Neuron (in vitro differentiated cells): ENCODE data around the gene PDGFRB.

Source experiments
- H2AFZ ChIP-seq: one replicate; pipeline ENCODE4 v1.6.1; 2013; ENCODE audit warnings: low read depth, mild to moderate bottlenecking, inconsistent platforms, low read length, moderate library complexity
- H3K27me3 ChIP-seq: one replicate; pipeline ENCODE4 v1.6.1; 2013; ENCODE audit warnings: low read length; ENCODE audit not compliant: insufficient read depth
- H3K36me3 ChIP-seq: one replicate; pipeline ENCODE4 v1.6.1; 2013; ENCODE audit warnings: low read length; ENCODE audit not compliant: insufficient read depth
- H3K4me1 ChIP-seq: one replicate; pipeline ENCODE4 v1.6.1; 2013; ENCODE audit warnings: low read length; ENCODE audit not compliant: insufficient read depth
- H3K4me3 ChIP-seq: 2 replicates; pipeline ENCODE4 v1.5.1; 2013; ENCODE audit warnings: mild to moderate bottlenecking, low read length, moderate library complexity
- H3K9me3 ChIP-seq: one replicate; pipeline ENCODE4 v1.6.1; 2013; ENCODE audit warnings: low read length

The PDGFRB gene

DNA sequence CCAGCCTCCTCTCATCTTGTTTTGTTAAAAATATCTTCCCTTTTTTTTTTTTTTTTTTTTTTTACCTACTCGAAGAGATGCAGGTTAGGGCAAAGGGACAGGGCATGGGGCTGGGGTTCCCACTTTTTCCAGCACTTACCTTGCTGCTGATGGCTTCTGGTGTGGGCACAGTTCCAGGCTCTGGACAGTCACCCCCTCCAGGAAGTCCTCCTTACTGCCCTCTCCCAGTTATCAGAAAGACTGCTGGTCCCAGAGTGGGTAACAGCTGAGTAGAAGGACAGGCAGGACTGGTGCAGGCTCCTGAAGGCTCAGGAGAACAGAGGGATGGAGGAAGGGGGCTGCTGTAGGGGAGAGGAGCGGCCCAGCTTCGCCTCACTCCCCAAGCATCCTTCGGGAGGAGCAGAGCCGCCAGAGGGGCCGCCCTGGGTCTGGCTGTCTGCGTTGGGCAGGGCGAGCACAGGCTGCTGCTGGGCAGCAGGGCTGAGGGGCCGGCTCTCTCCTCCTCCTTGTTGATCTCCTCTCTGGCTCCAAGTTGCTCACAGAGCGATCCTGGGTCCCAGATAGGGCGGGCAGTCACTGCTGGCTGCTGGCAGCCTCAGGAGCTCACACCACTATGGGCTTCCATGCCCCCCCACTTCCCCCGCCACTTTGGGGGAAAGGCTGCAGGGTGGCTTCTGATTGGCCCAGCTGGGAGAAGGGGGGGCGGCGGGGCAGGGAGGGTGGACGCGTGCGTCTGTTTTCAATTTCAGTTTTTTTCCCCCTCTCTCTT, at the start of gene PDGFRB:
Gene PDGFRB (minus strand): TSS at position 588 of the 769 bp plus-strand sequence. CDS start 18,798 bp downstream, outside the sequence.
- H3K36me3 ChIP-seq, result no peaks in the 10 kb centered on the region
- H2AFZ ChIP-seq, result peak within 1 kb of the TSS; percentile 72
- H3K4me3 ChIP-seq, result peak within 1 kb of the TSS; percentile 32
- H3K4me1 ChIP-seq, result peaks cover 47% of the 10 kb centered on the region
- H3K9me3 ChIP-seq, result no peaks in the 10 kb centered on the region
- H3K27me3 ChIP-seq, result no peaks in the 10 kb centered on the region

DNA sequence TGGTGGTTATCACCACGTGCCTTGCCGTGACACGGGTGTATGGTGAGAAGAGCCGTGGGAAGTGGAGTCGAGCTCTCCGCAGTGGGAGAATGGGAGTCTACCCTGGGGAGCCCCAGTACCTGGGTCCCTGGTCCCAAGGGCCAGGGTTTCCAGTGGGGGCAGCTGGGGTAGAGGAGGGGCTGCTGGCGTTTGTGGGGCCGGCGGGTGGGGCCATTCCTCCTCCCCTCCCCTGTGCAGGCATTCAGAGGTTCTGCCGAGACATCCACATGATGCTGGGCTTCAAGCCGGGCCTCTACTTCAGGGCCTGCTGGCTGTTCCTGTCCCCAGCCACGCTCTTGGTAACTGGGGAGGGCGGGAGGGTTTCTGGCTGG, 48.9 kb upstream of the PDGFRB start:
- Histone ChIP-seq H3K4me1 (no peaks in the 10 kb centered on the region), H2AFZ (no peak overlapping the region), H3K36me3 (no peaks in the 10 kb centered on the region), H3K4me3 (no peak overlapping the region), H3K9me3 (no peaks in the 10 kb centered on the region), H3K27me3 (peaks cover 11% of the 10 kb centered on the region)

DNA sequence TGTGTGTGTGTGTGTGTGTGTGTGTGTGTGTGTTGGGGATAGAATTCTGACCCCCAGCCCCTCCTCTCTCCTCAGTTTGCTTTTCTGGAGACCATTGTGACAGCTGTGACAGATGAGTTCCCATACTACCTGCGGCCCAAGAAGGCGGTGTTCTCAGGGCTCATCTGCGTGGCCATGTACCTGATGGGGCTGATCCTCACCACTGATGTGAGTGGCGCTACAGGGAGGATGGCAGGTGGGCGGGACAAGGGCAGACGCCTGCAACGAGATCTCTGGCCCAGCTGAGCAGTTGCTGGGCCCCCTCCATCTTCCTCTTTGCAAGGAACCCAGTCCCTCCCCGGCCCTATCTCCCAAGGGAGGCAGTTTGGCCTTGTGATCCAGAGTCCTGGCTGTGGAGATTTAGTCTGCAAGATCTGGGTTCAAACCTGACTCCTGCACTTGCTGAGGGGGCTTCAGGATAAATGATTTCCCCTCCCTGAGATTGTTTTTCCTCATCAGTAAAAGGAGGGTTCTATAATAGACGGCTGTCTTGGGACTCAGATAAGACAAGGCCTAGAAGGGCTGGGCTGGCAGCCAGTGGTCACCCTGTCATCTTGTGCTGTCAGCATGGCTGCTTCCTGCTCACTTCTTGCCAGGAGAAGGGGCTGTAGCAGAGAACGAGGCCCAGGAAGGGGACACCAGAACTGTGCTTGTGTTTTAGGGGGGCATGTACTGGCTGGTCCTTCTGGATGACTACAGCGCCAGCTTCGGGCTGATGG, 48.4 kb upstream of the PDGFRB start:
- no peak overlapping the region for H2AFZ ChIP-seq
- H3K27me3 ChIP-seq, result peaks cover 11% of the 10 kb centered on the region
- H3K4me3 ChIP-seq, result no peak overlapping the region
- H3K9me3 ChIP-seq, result no peaks in the 10 kb centered on the region
- no peaks in the 10 kb centered on the region for H3K4me1 ChIP-seq
- H3K36me3 ChIP-seq, result no peaks in the 10 kb centered on the region

DNA sequence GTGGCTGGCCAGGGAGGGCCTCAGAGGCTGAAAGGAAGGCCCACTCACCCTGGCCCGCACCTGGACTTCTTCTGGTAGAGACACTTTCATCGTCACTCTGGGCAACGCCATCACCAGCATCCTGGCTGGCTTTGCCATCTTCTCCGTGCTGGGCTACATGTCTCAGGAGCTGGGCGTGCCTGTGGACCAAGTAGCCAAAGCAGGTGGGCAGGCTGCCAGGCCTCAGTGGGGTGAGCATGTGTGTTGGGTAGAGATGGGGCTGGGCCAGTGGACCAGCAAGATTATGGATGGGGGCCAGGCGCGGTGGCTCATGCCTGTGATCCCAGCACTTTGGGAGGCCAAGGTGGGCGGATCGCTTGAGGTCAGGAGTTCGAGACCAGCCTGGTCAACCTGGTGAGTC, 46.9 kb upstream of the PDGFRB start:
- Histone ChIP-seq H3K27me3 (peaks cover 4% of the 10 kb centered on the region), H3K4me3 (no peak overlapping the region), H3K9me3 (no peaks in the 10 kb centered on the region), H3K36me3 (no peaks in the 10 kb centered on the region), H2AFZ (no peak overlapping the region), H3K4me1 (no peaks in the 10 kb centered on the region)

DNA sequence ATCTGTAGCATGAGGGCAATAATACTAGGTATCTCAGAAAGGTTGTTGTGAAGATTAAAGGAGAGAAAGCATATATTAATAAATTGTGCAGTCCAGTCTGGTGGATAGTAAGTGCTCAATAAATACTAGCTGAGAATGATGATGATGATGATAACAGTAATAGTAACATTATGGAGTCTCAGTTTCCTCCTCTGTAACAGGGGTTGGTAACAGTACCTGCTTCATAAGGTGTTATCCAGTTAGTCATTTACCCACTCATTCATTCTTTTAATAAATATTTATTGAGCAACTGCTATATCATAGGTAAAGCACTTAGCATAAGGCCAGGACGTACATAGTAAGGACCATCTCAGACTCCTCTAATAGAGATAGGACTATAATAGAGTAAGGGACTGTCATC, 41.8 kb upstream of the PDGFRB start:
- peaks cover 23% of the 10 kb centered on the region for H3K27me3 ChIP-seq

DNA sequence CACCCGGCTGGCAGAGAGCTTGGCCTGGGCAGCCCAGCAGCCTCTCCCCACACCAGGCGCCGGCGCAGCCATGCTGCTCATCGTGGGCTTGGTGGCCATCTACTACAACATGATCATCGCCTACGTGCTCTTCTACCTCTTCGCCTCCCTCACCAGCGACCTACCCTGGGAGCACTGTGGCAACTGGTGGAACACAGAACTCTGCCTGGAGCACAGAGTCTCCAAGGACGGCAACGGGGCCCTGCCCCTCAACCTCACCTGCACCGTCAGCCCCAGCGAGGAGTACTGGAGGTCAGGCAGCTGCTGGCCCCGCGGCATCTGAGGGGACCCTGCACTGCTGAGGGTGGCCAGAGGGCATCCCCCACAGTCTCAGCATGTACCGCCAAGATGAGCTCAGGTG, 41.3 kb upstream of the PDGFRB start:
- Histone ChIP-seq H3K9me3 (no peaks in the 10 kb centered on the region), H3K36me3 (no peaks in the 10 kb centered on the region), H3K27me3 (peaks cover 28% of the 10 kb centered on the region), H3K4me1 (no peaks in the 10 kb centered on the region), H3K4me3 (no peak overlapping the region), H2AFZ (no peak overlapping the region)

More for the DNA sequence above, 41.8 kb upstream of the PDGFRB start:
- Histone ChIP-seq H3K36me3 (no peaks in the 10 kb centered on the region), H2AFZ (no peak overlapping the region), H3K4me3 (no peak overlapping the region), H3K4me1 (no peaks in the 10 kb centered on the region), H3K9me3 (no peaks in the 10 kb centered on the region)

DNA sequence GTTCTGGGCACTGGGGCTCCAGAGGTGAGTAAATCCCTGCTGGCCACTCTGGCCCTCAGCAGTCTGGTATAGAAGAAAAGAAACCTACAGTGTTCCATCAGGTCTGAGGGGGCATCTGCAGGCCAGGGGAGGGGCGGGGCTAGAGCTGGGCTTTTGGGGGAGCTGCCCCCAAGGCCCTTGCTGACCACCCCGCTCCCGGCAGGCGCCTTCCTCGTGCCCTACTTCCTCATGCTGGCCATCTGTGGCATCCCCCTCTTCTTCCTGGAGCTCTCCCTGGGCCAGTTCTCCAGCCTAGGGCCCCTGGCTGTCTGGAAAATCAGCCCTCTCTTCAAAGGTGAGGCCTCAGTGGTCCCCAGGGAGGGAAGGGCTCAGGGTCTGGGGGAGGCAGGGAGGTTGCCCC, 40.9 kb upstream of the PDGFRB start:
- Histone ChIP-seq H3K9me3 (no peaks in the 10 kb centered on the region), H3K4me1 (no peaks in the 10 kb centered on the region), H3K27me3 (peaks cover 33% of the 10 kb centered on the region), H3K4me3 (no peak overlapping the region), H3K36me3 (no peaks in the 10 kb centered on the region), H2AFZ (no peak overlapping the region)

DNA sequence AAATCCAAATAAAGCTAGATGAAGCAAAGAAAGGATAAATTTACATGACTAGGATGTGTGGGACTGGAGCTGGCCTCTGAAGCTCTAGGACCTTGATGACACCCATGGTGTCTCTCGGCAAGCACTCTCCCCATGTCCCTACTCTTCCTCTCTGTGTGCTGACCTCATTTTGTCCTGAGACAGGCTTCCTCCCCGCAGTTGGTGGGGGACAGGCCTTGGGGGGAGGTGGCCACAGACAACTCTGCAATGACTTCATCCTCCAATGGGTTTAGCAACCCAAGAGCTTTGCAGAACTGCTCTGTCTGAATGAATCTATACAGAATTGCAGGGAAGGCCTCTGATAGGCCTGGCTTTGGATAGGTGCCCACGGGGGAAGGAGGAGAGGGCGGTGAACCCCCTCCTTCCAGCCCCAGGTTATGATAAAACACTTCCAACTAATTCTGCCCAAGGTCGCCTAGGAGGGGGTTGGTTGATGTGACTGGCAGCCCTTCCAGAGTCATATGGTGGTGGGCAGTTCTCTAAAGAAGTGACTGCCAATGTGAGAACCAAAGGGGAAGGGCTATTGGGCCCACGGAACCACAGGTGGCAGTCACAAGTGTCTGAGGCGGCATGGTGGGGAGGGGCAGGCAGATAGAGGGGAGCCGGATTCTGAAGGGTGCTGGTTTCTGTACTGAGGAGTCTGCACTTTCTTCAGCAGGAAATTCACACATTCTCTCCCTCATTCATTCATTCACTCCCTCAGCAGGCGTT, 40.3 kb upstream of the PDGFRB start:
- H2AFZ ChIP-seq, result no peak overlapping the region
- peaks cover 36% of the 10 kb centered on the region for H3K27me3 ChIP-seq
- H3K4me3 ChIP-seq, result no peak overlapping the region
- H3K4me1 ChIP-seq, result no peaks in the 10 kb centered on the region
- no peaks in the 10 kb centered on the region for H3K9me3 ChIP-seq
- H3K36me3 ChIP-seq, result no peaks in the 10 kb centered on the region

DNA sequence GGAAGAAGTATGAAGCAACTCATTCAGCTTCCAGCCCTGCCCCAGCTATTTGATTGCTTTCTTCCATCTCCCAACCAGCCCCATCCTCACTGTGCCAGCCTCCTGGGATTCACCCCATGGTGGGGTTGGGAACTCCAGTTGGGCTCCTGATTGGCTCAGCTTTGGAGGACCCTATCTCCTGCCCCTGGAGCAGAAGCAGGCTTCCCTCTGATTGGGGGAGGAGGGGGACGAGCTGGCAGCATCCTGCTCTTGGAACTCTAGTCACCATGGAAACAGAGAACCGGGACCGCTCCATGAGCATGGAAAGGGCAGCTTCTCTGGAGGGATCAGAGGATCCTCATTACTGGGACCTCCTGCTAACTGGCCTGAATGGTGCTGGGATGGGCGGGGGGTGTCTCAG, 36.8 kb upstream of the PDGFRB start:
- H3K4me3 ChIP-seq, result no peak overlapping the region
- H3K4me1 ChIP-seq, result no peaks in the 10 kb centered on the region
- no peak overlapping the region for H2AFZ ChIP-seq
- no peaks in the 10 kb centered on the region for H3K36me3 ChIP-seq
- no peaks in the 10 kb centered on the region for H3K9me3 ChIP-seq
- H3K27me3 ChIP-seq, result peaks cover 67% of the 10 kb centered on the region

DNA sequence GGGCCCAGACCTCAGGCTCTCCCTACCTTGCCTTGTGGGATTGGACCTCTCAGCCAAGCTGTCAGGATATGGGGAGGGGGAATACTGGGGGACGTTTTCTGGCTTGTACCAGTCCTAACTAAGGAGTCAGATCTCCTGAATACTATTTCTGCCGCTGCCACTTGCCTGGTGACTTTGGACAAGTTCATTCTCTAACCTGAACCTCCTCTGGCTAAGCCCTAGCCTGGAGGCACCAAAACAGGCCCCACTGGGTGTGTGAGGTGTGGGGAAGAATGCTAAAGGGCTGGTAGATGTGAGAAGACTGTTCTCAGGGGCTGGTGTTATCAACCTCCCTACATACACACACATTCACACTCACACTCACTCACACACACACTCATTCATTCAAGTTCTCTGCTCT, 35.3 kb upstream of the PDGFRB start:
- Histone ChIP-seq H3K4me1 (no peaks in the 10 kb centered on the region), H3K27me3 (peaks cover 77% of the 10 kb centered on the region), H3K4me3 (no peak overlapping the region), H3K36me3 (no peaks in the 10 kb centered on the region), H2AFZ (no peak overlapping the region), H3K9me3 (no peaks in the 10 kb centered on the region)

DNA sequence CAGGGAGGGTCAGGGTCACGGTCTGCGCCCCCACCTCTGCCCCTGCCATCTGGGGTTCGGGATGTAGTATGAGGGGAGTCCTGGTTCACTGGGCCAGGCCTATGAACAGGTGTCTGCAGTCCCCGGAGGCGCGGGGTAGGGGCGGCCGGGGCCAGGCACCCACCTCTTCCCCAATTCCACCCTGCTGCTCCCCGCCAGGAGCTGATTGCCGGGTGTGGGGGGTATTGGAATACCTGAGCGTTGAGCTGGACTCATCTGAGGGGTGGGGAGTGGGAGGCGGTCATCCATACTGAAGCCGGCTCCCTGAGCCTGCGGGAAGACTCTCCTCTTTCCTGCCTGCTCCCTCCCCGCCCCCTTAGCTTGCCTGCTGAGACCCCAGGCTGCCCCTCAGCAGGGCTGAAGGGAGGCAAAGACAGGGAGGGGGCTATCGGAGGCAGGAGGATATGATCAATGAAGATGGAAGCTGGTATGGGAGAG, 34.9 kb upstream of the PDGFRB start:
- Histone ChIP-seq H3K4me1 (no peaks in the 10 kb centered on the region), H3K4me3 (no peak overlapping the region), H2AFZ (no peak overlapping the region), H3K27me3 (peaks cover 81% of the 10 kb centered on the region), H3K9me3 (no peaks in the 10 kb centered on the region), H3K36me3 (no peaks in the 10 kb centered on the region)

DNA sequence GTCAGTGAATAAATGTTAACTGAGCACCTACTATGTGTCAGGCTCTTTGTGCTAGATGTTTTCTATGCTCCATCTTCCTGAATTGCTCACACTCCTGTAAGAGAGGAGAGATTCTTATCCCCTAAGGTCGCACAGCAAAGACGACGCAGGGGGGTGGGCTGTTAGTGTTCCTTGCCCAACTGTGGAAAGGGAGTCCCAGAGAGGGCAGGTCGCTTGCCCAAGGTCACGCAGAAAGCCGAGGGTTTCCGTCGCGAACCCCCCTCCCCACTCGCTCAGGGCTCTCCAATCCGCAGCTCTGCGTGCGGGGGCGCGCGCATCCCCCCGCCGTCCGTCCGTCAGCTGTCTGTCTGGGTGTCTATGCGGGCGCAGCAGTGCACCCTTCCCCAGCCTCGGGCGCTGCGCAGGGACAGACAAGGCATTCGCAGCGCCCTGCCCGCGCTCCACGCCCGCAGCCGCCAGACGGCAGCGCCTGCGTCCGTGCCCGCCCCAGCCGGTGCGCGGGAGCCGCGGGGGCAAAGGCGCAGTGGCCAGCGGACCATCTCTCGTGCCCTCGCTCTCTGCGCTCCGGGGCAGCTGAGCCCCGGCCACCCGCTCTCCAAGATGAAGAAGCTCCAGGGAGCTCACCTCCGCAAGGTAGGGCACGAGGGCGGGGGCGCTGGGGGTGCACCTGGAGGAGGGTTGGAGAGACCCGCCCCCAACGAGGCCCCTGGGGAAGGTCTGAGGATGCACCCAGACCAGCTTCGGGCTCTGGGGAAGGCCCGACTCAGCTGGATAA, 34.3 kb upstream of the PDGFRB start, which contains the start of gene SLC6A7:
Gene SLC6A7 (plus strand): TSS at position 335 of the 775 bp plus-strand sequence. CDS start 266 bp downstream, at position 601.
- peaks cover 86% of the 10 kb centered on the region for H3K27me3 ChIP-seq
- H3K4me1 ChIP-seq, result no peaks in the 10 kb centered on the region
- no peak within 1 kb of the TSS for H3K4me3 ChIP-seq
- H2AFZ ChIP-seq, result no peak within 1 kb of the TSS
- no peaks in the 10 kb centered on the region for H3K36me3 ChIP-seq
- no peaks in the 10 kb centered on the region for H3K9me3 ChIP-seq
